Uterus (tissue), 4 donors: ENCODE measurements around the gene RNF181. TPM values are rescaled to one million over a fixed set of nuclear protein-coding genes. Genes with fewer than 3 reads are reported as not detected.

ENCODE experiments used
- DNase-seq, 2 donors: peaks; one replicate each; pipeline ENCODE4 v3.0.0-alpha.2; 2019 to 2020
- H3K27ac ChIP-seq, 2 donors: fragments of 200-600 bp; sonication (generic); 1 replicate in 1 of 2; 2 replicates in 1 of 2; pipeline ENCODE4 v1.5.1; 2016 to 2018
- H3K27me3 ChIP-seq, 2 donors: fragments of 200-600 bp; sonication (generic); one replicate each; pipeline ENCODE4 v1.5.1; 2018 to 2019; ENCODE audit warnings: control low read depth in 1 of 2
- H3K36me3 ChIP-seq, 2 donors: fragments of 200-600 bp; sonication (generic); one replicate each; pipeline ENCODE4 v1.5.1; 2019; ENCODE audit warnings: control low read depth in 1 of 2
- H3K4me1 ChIP-seq, 2 donors: fragments of 200-600 bp; sonication (generic); one replicate each; pipeline ENCODE4 v1.5.1; 2018 to 2019; ENCODE audit warnings: control low read depth in 1 of 2
- H3K4me3 ChIP-seq, 2 donors: fragments of 200-600 bp; sonication (generic); 1 replicate in 1 of 2; 2 replicates in 1 of 2; pipeline ENCODE4 v1.5.1; 2018 to 2019; ENCODE audit warnings: mild to moderate bottlenecking in 1 of 2
- H3K9me3 ChIP-seq, 2 donors: fragments of 200-600 bp; sonication (generic); one replicate each; pipeline ENCODE4 v1.5.1; 2019; ENCODE audit warnings: control low read depth in 1 of 2
- CTCF ChIP-seq, 4 experiments: fragments of 200-600 bp in 2 of 4; fragments of 450-650 bp in 2 of 4; sonication (generic) in 2 of 4; IDR thresholded peaks; one replicate each; pipeline ENCODE4 v1.5.1; 2016 to 2019; ENCODE audit warnings: antibody characterized with exemption in 4 of 4, mild to moderate bottlenecking in 2 of 4, moderate library complexity in 1 of 4
- POLR2A ChIP-seq, 2 donors: fragments of 450-650 bp; IDR thresholded peaks; one replicate each; pipeline ENCODE4 v1.6.1; 2016; ENCODE audit warnings: antibody characterized with exemption in 2 of 2, mild to moderate bottlenecking in 1 of 2, moderate library complexity in 1 of 2
- intact Hi-C: fragments of 100-400 bp; cut with DNase I; formaldehyde crosslinking; loops from one replicate; pipeline ENCODE4 v1.15.1; 2023; ENCODE audit warnings: low total_unique reads
- total RNA-seq, 4 donors: library from RNA; depleted of rRNA in 3 of 4; stranded (reverse); fragments of >200 nt in 3 of 4; gene quantifications; one replicate each; pipeline versions ENCODE4 v1.1.0 to v1.2.4, GENCODE V29; 2014 to 2023
- donor health status: DM: yes; HTN: yes; CAD: no.

Gene RNF181
- total RNA-seq, 4 donors from 2014 or later, result 53.0 to 362 (median 175) TPM

GRCh38 chr2:85560812-85561279 lies 34.7 kb upstream of the RNF181 start:
- Histone ChIP-seq H3K27me3 (no peaks in the 10 kb centered on the region), H3K4me1 (peaks cover 8 to 9% of the 10 kb centered on the region in 2 donors), H3K36me3 (no peaks in the 10 kb centered on the region), H3K4me3 (peak overlapping the region; percentile 81 to 91), H3K9me3 (no peaks in the 10 kb centered on the region), H3K27ac (peak overlapping the region; percentile 89 to 91)
- intact Hi-C loops, result no loop called here
- TF ChIP-seq POLR2A (IDR thresholded peaks at IDR 0.05) (no peak), CTCF (IDR thresholded peaks at IDR 0.05) (no peak)
- DNase-seq, result no peak

GRCh38 chr2:85561280-85562212 lies 34.0 kb upstream of the RNF181 start, which contains the start of gene GGCX:
GGCX (minus strand) TSS chr2:85561493; CDS start chr2:85561428, 65 bp downstream.
- Histone ChIP-seq H3K4me1 (peaks cover 8 to 9% of the 10 kb centered on the region in 2 donors), H3K27me3 (no peaks in the 10 kb centered on the region), H3K27ac (peak within 1 kb of the TSS; percentile 89 to 91), H3K4me3 (peak within 1 kb of the TSS; percentile 81 to 91), H3K36me3 (no peaks in the 10 kb centered on the region), H3K9me3 (no peaks in the 10 kb centered on the region)
- TF ChIP-seq CTCF (IDR thresholded peaks at IDR 0.05) (peak in 3 of 4 experiments; percentile 37 to 71 (median 61)), POLR2A (IDR thresholded peaks at IDR 0.05) (peak; percentile 74 to 84)
- intact Hi-C loops, result no loop called here
- DNase-seq, result peak; percentile 94 to 97

- no peaks in the 10 kb centered on the region for H3K27me3 ChIP-seq
- no peak overlapping the region for H3K4me3 ChIP-seq
- no peak overlapping the region for H3K27ac ChIP-seq
- TF ChIP-seq CTCF (IDR thresholded peaks at IDR 0.05) (no peak), POLR2A (IDR thresholded peaks at IDR 0.05) (no peak)
- no peak for DNase-seq
- intact Hi-C loops, result no loop called here
- H3K36me3 ChIP-seq, result no peaks in the 10 kb centered on the region
- H3K4me1 ChIP-seq, result peaks cover 8 to 9% of the 10 kb centered on the region in 2 donors
- no peaks in the 10 kb centered on the region for H3K9me3 ChIP-seq
Measured at GRCh38 chr2:85564144-85564563, 31.4 kb upstream of the RNF181 start.

- H3K27ac ChIP-seq, result no peak overlapping the region
- no peaks in the 10 kb centered on the region for H3K9me3 ChIP-seq
- no peaks in the 10 kb centered on the region for H3K27me3 ChIP-seq
- TF ChIP-seq POLR2A (IDR thresholded peaks at IDR 0.05) (no peak), CTCF (IDR thresholded peaks at IDR 0.05) (no peak)
- no peak overlapping the region for H3K4me3 ChIP-seq
- H3K36me3 ChIP-seq, result no peaks in the 10 kb centered on the region
- no peak for DNase-seq
- intact Hi-C loops, result no loop called here
- no peaks in the 10 kb centered on the region for H3K4me1 ChIP-seq
Measured at GRCh38 chr2:85566265-85566664, 29.3 kb upstream of the RNF181 start.

GRCh38 chr2:85575739-85576138 lies 19.8 kb upstream of the RNF181 start:
- Histone ChIP-seq H3K36me3 (no peaks in the 10 kb centered on the region), H3K27ac (no peak overlapping the region), H3K4me3 (no peak overlapping the region), H3K4me1 (no peaks in the 10 kb centered on the region), H3K9me3 (no peaks in the 10 kb centered on the region), H3K27me3 (no peaks in the 10 kb centered on the region)
- no peak for DNase-seq
- intact Hi-C loops, result no loop called here
- TF ChIP-seq POLR2A (IDR thresholded peaks at IDR 0.05), result no peak
- no peak for TF ChIP-seq CTCF (IDR thresholded peaks at IDR 0.05)
